ENCODE data around the gene CKMT2. TPM values are rescaled to one million over a fixed set of nuclear protein-coding genes. Genes with fewer than 3 reads are reported as not detected.

The CKMT2 gene
- total and polyA plus RNA-seq, 2 of the 8 experiments (the other 6 are each of a cell fraction or from before 2014, with no cell fraction given) = 2.4 to 5.0 TPM

GRCh38 chr5:81226286-81226685 lies 6.8 kb upstream of the CKMT2 start:
- Histone ChIP-seq H2AK5ac (ENCODE audit: low read depth, low read length) (no peak overlapping the region), H3K56ac (replicated peaks; ENCODE audit: insufficient read length, low read depth, low read length) (no peak overlapping the region), H3K4me1 (replicated peaks in 1 of 4; ENCODE audit: control insufficient read depth in 3 of 4, insufficient read depth in 4 of 4, low read length in 3 of 4) (no peaks in the 10 kb centered on the region), H3K9ac (replicated peaks in 1 of 4; ENCODE audit: extremely low read depth in 1 of 4, low read depth in 3 of 4, low read length in 3 of 4) (no peak overlapping the region), H2BK120ac (replicated peaks; ENCODE audit: low read depth, low read length) (no peak overlapping the region), H3K4me2 (ENCODE audit: insufficient read depth in 1 of 2, low read depth in 2 of 2, low read length in 2 of 2) (no peak overlapping the region), H4K8ac (ENCODE audit: extremely low read depth, insufficient read depth, low read length) (no peak overlapping the region), H2BK5ac (ENCODE audit: low read depth, low read length) (no peak overlapping the region), H2BK20ac (ENCODE audit: low read length) (no peak overlapping the region), H2BK15ac (ENCODE audit: low read length) (no peak overlapping the region), H3K79me2 (ENCODE audit: control insufficient read depth in 1 of 2, insufficient read depth in 2 of 2, low read length in 2 of 2) (no peaks in the 10 kb centered on the region), H3K18ac (ENCODE audit: extremely low read depth, low read length) (no peak overlapping the region), H2AFZ (ENCODE audit: low read length) (no peak overlapping the region), H3K14ac (ENCODE audit: insufficient read length) (no peak overlapping the region), H3K4ac (replicated peaks; ENCODE audit: insufficient read length, low read depth, low read length) (no peak overlapping the region), H3K23ac (ENCODE audit: insufficient read length) (no peak overlapping the region), H3K36me3 (ENCODE audit: control insufficient read depth in 2 of 4, insufficient read depth in 4 of 4, low read length in 3 of 4) (no peaks in the 10 kb centered on the region), H3K27me3 (replicated peaks in 1 of 4; ENCODE audit: control insufficient read depth in 3 of 4, extremely low read depth in 1 of 4, insufficient read depth in 3 of 4, low read length in 3 of 4) (no peaks in the 10 kb centered on the region), H4K20me1 (replicated peaks in 1 of 2; ENCODE audit: control insufficient read depth in 1 of 2, insufficient read depth in 2 of 2, low read length in 2 of 2) (no peaks in the 10 kb centered on the region), H3K4me3 (ENCODE audit: extremely low read depth in 1 of 4, insufficient read depth in 2 of 4, low read depth in 3 of 4, low read length in 4 of 4) (no peak overlapping the region), H3K23me2 (ENCODE audit: low read depth, low read length) (no peaks in the 10 kb centered on the region), H4K5ac (ENCODE audit: insufficient read length, low read depth, low read length) (no peak overlapping the region), H3K79me1 (ENCODE audit: low read depth, low read length) (no peaks in the 10 kb centered on the region; the same call in 1 of the 2 replicates), H2BK12ac (ENCODE audit: low read depth, low read length) (no peak overlapping the region), H4K91ac (replicated peaks; ENCODE audit: insufficient read length, low read length) (no peak overlapping the region), H3K27ac (ENCODE audit: low read depth, low read length) (no peak overlapping the region), H3K9me3 (ENCODE audit: insufficient read depth in 2 of 2, low read depth in 1 of 2, low read length in 1 of 2) (no peaks in the 10 kb centered on the region)
- ChIA-PET CTCF (ENCODE audit: partially characterized antibody) (interaction anchor here (0.7 to 1.2 kb wide), 2 partner anchors 20 to 73 kb away, joined by 3 to 5 read pairs; no protein-coding TSS in a partner anchor), POLR2A (ENCODE audit: partially characterized antibody) (interaction anchor here (1.5 kb wide), 1 partner anchor 15 kb away, joined by 4 read pairs; no protein-coding TSS in a partner anchor)
- FAIRE-seq (no peak), DNase-seq (ENCODE audit: low read depth in 1 of 2, low spot score in 2 of 2) (no peak)
- TF ChIP-seq KDM1A (IDR thresholded peaks at IDR 0.05; ENCODE audit: borderline replicate concordance, low read length) = no peak
- TF ChIP-seq MAX (IDR thresholded peaks at IDR 0.05) = no peak
- TF ChIP-seq MAFK (IDR thresholded peaks at IDR 0.05; ENCODE audit: low read depth, low read length) = no peak
- WGBS, 2 experiments (ENCODE audit: extremely low coverage in 1 of 2, insufficient coverage in 1 of 2, insufficient read length in 1 of 2, insufficient replicate concordance in 2 of 2, low coverage in 1 of 2, low lambda C conversion rate in 2 of 2, missing lambda C conversion rate in 1 of 2) = 88% methylated on average over 2 of the region's 2 CpGs; no CpG with 5 or more reads in 1 of the 2 experiments

All from H1 (cell line).